Neural cell (in vitro differentiated cells): ENCODE measurements around the gene RFPL2.

Experiments
- EZH2 ChIP-seq: fragments of 200-600, 300-800 bp; shearing (Covaris generic), sonication (generic); IDR thresholded peaks from 2 replicates; pipeline ENCODE4 v1.6.1; 2014; ENCODE audit warnings: antibody characterized with exemption, low read length, borderline replicate concordance, mild to moderate bottlenecking; ENCODE audit not compliant: insufficient read depth, poor library complexity, severe bottlenecking
- POLR2AphosphoS5 ChIP-seq: IDR thresholded peaks from 2 replicates; pipeline ENCODE4 v1.6.1; 2012
- TF ChIP-seq, protein P1 (sequence below): fragments of 450-650 bp; IDR thresholded peaks from 2 replicates; pipeline ENCODE4 v1.5.1; 2014; ENCODE audit warnings: antibody characterized with exemption, mild to moderate bottlenecking, moderate library complexity; ENCODE audit not compliant: poor library complexity, severe bottlenecking

DNA sequence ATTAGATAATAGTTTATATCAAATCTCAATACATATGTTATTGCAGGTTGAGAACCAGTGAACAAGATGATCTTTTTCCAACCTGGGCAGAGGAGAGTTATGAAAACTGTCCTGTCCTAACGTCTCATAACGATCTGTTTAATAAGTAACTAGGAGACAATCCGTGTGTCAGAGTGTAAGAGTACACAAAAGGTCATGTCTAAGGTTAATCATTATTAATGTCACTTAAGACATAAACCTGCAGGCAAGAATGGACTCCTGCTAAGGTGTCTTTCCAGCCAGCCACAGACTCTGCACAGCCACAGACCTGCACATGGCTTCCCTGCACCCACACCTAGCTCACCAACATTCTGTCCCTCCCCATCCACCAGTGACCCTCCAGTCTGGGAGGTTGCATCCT, 40.2 kb upstream of the RFPL2 start:
- no peak for TF ChIP-seq EZH2
- TF ChIP-seq, protein P1, sequence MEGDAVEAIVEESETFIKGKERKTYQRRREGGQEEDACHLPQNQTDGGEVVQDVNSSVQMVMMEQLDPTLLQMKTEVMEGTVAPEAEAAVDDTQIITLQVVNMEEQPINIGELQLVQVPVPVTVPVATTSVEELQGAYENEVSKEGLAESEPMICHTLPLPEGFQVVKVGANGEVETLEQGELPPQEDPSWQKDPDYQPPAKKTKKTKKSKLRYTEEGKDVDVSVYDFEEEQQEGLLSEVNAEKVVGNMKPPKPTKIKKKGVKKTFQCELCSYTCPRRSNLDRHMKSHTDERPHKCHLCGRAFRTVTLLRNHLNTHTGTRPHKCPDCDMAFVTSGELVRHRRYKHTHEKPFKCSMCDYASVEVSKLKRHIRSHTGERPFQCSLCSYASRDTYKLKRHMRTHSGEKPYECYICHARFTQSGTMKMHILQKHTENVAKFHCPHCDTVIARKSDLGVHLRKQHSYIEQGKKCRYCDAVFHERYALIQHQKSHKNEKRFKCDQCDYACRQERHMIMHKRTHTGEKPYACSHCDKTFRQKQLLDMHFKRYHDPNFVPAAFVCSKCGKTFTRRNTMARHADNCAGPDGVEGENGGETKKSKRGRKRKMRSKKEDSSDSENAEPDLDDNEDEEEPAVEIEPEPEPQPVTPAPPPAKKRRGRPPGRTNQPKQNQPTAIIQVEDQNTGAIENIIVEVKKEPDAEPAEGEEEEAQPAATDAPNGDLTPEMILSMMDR: no peak
- TF ChIP-seq POLR2AphosphoS5: no peak
